GM18508 (cell line): Measurements from ENCODE around the gene CTSZ.
"Not testable (repeated sequence)": the region's sequence is repeated elsewhere in the genome, so short reads cannot be mapped to it uniquely, and the experiment has no call there.

Experiments
- ATAC-seq: cut with Tn5 transposase; IDR thresholded peaks from one replicate; pipeline ENCODE4 v1.9.1; 2021; ENCODE audit warnings: moderate number of reproducible peaks; ENCODE audit not compliant: insufficient read depth, unreplicated experiment

Gene CTSZ

DNA sequence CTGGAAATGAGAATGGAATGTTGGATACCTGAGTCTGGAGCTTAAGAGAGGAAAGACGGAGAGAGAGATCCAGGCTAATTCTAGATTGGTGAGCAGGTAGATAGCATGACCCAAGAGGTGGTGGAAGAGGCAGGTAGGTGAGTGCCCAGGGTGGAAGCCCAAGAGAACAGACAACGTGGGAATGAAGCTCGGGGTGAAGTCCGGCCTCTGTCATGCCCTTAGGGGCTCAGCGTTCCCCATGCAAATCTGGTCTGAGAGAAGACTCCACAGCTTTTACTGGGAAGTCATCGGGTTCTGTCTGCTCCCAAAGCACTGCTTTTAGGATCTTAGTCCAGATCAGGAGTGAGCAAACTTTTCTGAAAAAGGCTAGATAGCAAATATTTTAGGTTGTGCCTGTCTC lies 22.4 kb downstream of the CTSZ start:
- ATAC-seq, result no peak

GRCh38 chr20:58983115-58983468 lies 24.0 kb downstream of the CTSZ start:
- ATAC-seq, result not testable (repeated sequence)

- ATAC-seq, result no peak
Observed at GRCh38 chr20:58982406-58983114, 24.5 kb downstream of the CTSZ start.

DNA sequence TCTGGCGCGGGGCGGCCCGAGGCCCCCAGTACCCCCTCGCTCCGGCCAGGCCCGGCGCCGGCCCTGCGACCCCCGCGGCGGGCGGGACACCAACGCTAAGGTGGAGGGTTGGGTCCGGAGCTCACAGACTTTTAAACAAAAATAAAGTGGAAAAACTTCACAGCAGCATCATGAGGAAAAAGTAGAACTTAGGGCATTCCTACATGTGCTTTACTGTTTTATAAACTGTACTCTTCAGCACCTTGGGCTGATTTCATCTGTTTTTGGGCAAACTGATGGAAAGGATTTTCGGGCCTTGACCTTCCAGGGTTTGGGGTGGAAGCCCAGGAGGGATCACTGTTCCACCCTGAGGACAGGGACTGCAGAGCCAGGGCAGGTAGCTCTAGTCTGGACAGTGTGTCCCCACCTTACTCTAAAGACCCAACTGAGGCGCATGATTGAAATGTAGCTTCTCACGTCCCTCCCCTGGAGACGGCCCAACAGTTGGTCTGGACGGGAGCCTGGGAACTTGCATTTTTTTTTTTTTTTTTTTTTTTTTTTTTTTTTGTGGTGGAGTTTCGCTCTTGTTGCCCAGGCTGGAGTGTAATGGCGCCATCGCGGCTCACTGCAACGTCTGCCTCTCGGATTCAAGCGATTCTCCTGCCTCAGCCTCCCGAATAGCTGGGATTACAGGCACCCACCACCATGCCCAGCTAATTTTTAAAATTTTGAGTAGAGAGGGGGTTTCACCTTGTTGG lies 25.3 kb downstream of the CTSZ start:
- ATAC-seq, result no peak

DNA sequence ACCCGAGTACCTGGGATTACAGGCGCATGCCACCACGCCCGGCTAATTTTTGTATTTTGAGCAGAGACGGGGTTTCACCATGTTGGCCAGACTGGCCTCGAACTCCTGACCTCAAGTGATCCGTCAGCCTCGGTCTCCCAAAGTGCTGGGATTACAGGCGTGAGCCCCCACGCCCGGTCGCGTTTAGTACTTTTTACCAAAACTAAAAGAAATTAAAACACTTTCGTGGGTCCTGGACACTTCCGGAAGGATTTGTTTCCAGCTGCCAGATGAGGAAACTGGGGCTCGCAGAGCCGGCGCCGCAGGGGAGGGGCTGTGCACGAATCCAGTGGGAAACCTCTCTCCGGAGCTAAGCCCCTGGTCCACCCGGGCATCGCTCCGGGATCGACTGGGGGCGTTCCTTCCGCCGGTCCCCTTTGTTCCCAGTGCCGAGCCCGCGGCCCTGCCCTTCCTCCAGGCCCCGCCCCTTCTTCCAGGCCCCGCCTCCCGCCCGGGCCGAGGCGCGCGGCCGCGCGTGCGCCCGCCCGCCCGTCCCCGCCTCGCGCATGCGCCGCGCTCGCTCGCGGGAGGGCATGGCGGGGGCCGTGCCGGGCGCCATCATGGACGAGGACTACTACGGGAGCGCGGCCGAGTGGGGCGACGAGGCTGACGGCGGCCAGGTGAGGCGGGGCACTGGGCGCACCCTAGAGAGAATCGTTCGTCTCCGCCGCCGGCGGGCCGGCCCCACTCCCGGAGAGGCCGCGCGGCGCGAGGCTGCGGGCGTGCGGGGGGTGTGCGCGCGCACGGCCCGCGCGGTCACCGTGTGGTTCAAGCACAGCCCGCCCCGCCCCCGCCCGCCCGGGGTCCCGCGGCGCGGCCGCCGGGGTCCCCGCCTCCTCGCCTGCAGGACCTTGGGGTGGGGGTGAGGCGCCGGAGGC lies 26.1 kb downstream of the CTSZ start, which contains the start of gene NELFCD:
NELFCD (plus strand) TSS at position 546 of the 917 bp plus-strand sequence; CDS start at position 600, 54 bp downstream.
- ATAC-seq, result no peak

DNA sequence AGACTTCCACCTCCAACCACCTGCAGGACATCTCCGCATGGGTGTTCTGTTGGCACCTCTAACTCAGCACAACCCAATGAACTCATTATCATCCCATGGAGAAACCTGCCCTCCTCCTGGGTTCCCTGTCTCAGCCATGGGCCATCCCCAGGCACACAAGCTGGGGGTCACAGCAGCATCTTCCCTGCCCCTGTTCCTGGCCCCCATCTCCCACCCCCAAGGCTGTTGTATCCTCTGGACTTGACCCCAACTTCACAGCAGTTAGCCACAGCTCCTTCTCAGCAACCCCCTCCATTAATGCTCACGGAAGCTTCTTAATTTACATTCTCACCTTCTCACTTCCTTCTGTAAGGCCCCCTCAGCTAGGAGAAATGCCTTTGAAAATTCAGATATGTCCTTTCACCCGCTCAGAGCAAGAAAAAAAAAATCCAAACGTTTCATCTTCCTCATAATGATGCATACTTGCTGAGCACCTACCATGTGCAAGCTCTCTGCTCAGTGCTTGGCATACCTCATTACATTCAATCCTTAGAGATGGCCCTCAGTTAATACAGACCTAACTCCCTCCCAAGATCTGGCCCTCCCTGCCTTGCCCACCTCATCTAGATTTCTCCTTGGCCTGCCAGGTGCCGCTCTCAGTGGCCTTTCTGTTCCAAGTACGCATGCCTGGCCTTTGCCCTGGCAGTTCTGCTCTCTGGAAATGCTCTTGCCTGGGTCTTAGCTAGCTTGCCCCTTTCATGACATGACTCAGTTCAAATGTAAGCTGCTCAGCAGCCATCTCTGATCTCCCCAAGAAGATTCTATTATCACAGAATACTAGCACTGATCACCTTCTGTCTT lies 28.5 kb downstream of the CTSZ start:
- ATAC-seq, result no peak

DNA sequence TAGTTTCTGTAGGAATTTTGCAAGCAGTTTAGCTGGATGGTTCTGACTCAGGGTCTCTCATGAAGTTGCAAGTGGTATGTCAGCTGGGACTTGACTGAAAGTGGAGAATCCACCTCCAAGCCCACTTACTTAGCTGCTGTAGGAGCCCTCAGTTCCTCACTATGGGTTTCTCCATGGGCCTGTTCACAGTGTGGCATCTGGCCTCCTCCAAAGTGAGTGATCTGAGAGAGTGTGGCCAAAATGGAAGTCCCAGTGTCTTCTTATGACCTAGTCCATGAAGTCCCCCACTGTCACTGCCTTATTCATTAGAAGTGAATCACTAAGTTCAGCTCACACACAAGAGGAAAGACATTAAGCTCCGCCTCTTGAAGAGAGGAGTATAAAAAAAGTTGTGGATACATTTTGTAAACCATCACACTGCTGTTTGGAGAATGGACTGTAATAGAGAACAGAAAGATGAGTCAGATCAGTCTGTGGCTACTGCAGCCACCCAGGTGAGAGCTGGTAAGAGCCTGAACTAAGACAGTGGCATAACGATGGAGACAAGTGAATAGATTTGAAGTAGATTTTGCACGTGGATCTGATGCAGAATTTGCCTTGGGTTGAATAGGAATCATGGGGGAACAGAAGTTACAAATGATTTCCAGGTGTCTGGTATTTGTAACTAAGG lies 30.9 kb downstream of the CTSZ start:
- no peak for ATAC-seq

DNA sequence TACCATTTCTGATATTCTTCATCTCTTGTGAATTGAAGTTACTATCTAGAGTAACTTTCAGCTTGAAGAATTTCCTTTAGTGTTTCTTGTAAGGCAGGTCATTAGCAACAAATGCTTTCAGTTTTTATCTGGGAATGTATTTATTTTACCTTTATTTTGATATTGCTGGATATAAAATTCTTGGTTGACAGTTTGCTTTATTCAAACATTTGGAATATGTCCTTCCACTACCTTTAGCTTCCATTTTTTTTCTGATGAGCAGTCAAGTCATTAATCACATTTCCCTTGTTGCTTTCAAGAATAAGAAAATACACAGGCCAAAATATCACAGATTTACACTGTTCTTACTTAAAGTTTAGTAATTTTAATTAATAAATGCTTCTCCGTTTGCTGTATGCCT lies 31.7 kb downstream of the CTSZ start:
- ATAC-seq, result no peak

DNA sequence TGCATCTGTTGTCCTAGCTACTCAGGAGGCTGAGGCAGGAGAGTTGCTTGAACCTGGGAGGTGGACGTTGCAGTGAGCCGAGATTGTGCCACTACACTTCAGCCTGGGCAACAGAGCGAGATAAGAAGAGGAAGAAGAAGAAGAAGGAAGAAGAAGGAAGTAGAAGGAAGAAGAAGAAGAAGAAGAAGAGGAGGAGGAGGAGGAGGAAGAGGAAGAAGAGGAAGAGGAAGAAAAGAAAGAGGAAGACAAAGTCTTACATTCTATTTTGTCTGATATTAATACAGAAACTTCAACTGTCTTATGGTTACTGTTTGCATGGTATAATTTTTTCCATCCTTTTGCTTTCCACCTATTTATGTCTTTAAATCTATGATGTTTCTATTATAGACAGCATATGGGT lies 33.2 kb downstream of the CTSZ start:
- no peak for ATAC-seq

- no peak for ATAC-seq
Observed at GRCh38 chr20:58973179-58973578, 33.9 kb downstream of the CTSZ start.

- no peak for ATAC-seq
Observed at GRCh38 chr20:58971429-58971828, 35.6 kb downstream of the CTSZ start.

DNA sequence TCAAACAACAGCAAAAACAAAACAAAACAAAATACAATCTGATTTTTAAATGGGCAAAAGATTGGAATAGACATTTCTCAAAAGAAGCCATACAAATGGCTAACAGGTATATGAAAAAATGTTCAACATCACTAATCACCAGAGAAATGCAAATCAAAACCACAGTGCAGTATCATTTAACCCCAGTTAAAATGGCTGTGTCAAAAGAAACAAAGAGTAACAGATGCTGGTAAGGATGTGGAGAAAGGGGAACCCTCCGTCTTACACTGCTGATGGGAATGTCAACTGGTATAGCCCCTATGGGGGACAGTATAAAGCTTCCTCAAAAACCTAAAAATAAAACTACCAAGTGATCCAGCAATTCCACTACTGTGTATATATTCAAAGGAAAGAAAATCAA lies 36.9 kb downstream of the CTSZ start:
- ATAC-seq, result no peak

GRCh38 chr20:58969439-58969838 lies 37.6 kb downstream of the CTSZ start:
- no peak for ATAC-seq

GRCh38 chr20:58967652-58968429 lies 39.2 kb downstream of the CTSZ start:
- ATAC-seq, result no peak

- ATAC-seq, result no peak
Observed at GRCh38 chr20:58965270-58966064, 41.6 kb downstream of the CTSZ start.

GRCh38 chr20:58963922-58964321 lies 43.1 kb downstream of the CTSZ start:
- not testable (repeated sequence) for ATAC-seq

- ATAC-seq, result no peak
Observed at GRCh38 chr20:58963060-58963584, 43.9 kb downstream of the CTSZ start.

DNA sequence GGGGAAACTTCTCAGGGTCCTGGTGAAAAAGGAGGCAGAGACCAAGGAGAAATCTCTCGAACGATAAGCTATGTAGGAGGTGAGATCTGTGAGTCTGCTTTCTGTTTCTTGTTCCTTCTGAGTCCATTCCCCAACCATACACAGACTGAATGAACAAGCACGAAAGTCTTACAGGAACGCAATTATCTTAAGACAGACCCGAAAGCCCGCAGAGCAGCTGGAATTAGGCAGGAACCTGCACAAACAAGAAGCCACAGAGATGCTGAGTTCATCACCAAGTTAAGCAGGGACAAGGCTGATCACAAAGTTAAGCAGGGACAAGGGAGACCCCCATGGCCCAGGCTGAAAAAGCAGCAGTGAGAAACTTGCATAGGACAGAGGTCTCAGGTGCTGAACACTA lies 47.4 kb downstream of the CTSZ start:
- no peak for ATAC-seq
